Panc1 (cell line): ENCODE data around the gene PCDHAC2.

ENCODE experiments used
- CTCF ChIP-seq: fragments of 450-650 bp; IDR thresholded peaks from 2 replicates; pipeline ENCODE4 v1.5.1; 2017; ENCODE audit warnings: mild to moderate bottlenecking
- SIN3A ChIP-seq: IDR thresholded peaks from 2 replicates; pipeline ENCODE4 v1.6.1; 2012; ENCODE audit warnings: low read depth, mild to moderate bottlenecking, low read length, moderate library complexity, borderline replicate concordance; ENCODE audit not compliant: insufficient read depth
- TCF7L2 ChIP-seq: IDR thresholded peaks from 2 replicates; pipeline ENCODE4 v1.6.1; 2011; ENCODE audit warnings: mild to moderate bottlenecking, low read depth, low read length, inconsistent platforms

DNA sequence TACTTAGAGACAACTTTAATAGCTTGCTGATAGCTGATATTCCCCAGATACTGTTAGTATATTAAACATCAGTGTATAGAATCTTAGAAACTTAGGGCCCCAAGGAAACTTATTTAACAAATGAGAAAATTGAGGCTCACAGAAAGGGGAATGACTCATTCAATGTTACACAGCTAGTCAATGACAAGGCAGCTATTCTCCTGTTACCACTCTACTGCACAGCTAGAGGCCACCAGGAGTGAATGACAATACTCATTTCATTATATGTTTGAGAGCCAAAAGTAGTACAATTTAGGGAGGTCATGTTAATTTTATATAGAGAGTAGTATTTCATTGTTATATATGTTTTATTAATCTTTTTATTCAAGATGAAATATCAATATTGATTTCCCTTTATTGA lies 51.7 kb downstream of the PCDHAC2 start:
- TF ChIP-seq SIN3A, result no peak
- TF ChIP-seq CTCF, result no peak
- no peak for TF ChIP-seq TCF7L2
